ENCODE results near the gene MDP1.
"Not testable (repeated sequence)": the region's sequence is repeated elsewhere in the genome, so short reads cannot be mapped to it uniquely, and the experiment has no call there.

MDP1 gene

GRCh38 chr14:24251880-24252288 lies 36.0 kb upstream of the MDP1 start:
- no peak for DNase-seq (ENCODE audit: extremely low read depth in 1 of 2, low read depth in 1 of 2)

- DNase-seq (ENCODE audit: extremely low read depth in 1 of 2, low read depth in 1 of 2) = no peak
Observed at GRCh38 chr14:24250354-24250753, 34.5 kb upstream of the MDP1 start.

- no peak for DNase-seq (ENCODE audit: extremely low read depth in 1 of 2, low read depth in 1 of 2)
Observed at GRCh38 chr14:24249230-24250021, 33.6 kb upstream of the MDP1 start.

GRCh38 chr14:24247422-24247821 lies 31.6 kb upstream of the MDP1 start:
- no peak for DNase-seq (ENCODE audit: extremely low read depth in 1 of 2, low read depth in 1 of 2)

DNA sequence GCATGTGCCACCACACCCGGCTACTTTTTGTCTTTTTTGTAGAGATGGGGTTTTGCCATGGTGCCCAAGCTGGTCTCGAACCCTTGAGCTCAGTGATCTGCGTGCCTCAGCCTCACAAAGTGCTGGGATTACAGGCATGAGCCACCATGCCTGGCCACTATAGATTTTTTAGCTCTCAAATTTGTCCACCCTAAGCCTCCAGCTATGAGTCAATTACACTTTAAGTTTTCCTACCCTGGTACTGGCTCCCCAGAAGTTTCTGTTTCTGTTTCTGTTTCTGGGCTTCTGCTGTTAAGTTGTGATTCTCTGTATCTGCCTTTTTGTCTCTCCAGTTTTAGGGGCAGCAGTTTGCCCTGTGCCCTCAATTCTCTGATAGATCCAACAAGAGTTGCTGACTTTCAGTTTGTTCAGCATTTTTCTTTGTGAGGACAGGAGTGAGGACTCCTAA lies 30.9 kb upstream of the MDP1 start:
- no peak for DNase-seq (ENCODE audit: extremely low read depth in 1 of 2, low read depth in 1 of 2)

- not testable (repeated sequence) for DNase-seq (ENCODE audit: extremely low read depth in 1 of 2, low read depth in 1 of 2)
Observed at GRCh38 chr14:24245350-24245749, 29.5 kb upstream of the MDP1 start.

DNA sequence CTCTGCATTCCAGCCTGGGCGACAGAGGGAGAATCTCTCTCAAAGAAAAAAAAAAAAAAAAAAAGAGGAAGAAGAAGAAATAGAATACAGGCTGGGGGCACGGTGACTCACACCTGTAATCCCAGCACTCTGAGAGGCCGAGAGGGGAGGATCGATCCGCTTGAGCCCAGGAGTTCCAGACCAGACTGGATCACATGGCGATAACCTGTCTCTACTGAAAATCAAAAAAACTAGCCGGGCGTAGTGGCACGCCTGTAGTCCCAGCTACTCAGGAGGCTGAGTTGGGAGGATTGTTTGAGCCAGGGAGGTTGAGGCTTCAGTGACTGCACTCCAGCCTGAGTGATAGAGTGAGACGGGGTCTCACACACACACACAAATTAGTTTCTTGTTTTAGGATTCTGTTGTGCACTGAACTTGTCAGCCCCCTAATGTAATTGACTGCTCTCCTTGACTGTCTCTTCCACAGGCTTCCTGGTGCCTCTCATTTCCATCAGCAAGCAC lies 27.5 kb upstream of the MDP1 start:
- DNase-seq (ENCODE audit: extremely low read depth in 1 of 2, low read depth in 1 of 2) = no peak

DNA sequence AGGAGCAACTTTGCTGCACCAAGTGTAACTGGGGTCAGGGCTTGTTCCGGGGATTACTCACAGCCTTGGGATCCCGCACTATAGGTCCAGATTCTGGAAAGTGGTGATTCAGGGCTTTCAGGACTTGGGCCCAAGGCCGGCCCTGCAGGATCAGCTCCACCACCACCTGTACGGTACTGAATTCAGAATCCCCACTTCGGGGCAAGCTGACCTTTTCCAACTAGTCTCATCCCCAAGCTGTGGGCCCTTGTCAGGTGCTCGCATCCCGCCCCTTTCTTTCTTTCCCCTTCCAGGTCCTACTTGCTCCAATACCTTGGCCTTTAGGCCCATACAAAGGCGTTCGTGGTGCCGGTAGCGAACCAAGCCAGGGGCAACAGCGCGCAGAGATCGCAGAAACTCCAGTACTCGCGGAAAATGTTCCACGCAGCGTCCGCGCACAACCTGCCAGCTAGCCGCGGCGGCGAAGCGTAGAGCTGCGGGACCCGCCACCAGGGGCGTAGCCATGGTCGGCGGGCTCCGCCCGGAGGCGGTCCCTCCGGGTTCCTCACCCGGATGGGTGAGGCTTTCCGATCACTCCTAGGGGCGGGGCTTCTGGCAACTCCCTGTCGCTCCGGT lies 26.1 kb upstream of the MDP1 start:
- peak; percentile 89 to 90 for DNase-seq (ENCODE audit: extremely low read depth in 1 of 2, low read depth in 1 of 2)

- no peak for DNase-seq (ENCODE audit: extremely low read depth in 1 of 2, low read depth in 1 of 2)
Observed at GRCh38 chr14:24240110-24240918, 24.4 kb upstream of the MDP1 start.

GRCh38 chr14:24238527-24239037 lies 22.7 kb upstream of the MDP1 start:
- no peak for DNase-seq (ENCODE audit: extremely low read depth in 1 of 2, low read depth in 1 of 2)

GRCh38 chr14:24238123-24238522 lies 22.3 kb upstream of the MDP1 start:
- no peak for DNase-seq (ENCODE audit: extremely low read depth in 1 of 2, low read depth in 1 of 2)

DNA sequence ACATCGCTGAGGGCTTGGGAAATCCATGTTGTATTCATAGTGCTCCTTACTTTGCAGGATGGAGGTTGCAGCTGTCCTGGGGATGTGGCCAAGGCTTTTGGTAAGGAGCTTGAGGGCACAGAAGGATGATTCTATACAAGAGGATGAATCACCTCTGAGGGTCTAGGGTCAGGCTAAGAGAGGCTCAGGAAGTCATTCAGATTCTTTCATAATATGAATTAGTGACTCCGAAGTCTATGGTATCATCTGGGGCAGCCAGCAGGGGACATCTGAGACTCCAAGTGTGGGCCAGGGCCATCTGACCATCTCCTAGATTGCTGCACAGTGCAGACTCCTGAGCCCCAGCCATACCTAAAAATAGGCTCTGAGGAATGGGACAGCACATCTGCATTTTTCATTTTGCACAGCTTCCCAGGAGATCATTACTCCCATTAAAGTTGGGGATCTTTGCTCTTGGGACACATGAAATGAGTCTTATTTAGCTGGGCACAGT lies 21.6 kb upstream of the MDP1 start:
- DNase-seq (ENCODE audit: extremely low read depth in 1 of 2, low read depth in 1 of 2) = no peak

GRCh38 chr14:24236689-24237462 lies 21.0 kb upstream of the MDP1 start:
- DNase-seq (ENCODE audit: extremely low read depth in 1 of 2, low read depth in 1 of 2) = no peak

DNA sequence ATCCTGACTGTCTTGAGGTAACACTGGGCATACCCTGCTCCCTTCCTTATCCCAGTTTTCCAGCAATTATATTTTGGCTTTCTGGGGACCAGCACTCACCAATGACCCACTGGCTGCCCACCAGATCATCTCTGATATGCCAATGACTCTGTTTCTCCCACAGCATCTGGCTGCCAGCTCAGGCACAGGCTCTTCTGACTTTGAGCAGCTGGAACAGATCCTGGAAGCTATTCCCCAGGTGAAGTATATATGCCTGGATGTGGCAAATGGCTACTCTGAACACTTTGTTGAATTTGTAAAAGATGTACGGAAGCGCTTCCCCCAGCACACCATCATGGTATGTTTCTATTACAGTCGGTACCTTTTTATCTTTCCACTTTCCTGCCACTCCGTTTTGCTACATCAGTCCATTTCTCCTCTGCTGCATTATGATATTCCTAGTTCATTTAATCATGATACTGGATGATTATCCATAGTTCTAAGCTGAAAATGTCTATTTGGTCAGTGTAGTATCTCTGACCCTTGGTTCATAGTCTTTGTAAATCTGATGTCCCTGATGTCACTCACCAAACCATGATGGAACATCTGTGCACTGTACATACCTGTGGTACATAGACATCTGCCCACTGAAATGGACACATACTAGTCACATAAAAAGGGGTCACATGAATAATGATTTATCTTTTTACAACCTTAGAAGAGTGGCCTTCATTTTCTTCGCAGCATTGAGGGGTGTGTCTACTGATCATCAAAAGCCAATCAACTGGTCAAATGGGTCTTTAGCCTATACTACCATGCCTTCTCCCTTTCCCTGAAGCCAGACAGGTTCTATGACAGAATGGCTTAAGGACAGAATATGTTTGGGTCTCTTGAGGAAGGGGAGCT lies 20.2 kb upstream of the MDP1 start:
- no peak for DNase-seq (ENCODE audit: extremely low read depth in 1 of 2, low read depth in 1 of 2)

DNA sequence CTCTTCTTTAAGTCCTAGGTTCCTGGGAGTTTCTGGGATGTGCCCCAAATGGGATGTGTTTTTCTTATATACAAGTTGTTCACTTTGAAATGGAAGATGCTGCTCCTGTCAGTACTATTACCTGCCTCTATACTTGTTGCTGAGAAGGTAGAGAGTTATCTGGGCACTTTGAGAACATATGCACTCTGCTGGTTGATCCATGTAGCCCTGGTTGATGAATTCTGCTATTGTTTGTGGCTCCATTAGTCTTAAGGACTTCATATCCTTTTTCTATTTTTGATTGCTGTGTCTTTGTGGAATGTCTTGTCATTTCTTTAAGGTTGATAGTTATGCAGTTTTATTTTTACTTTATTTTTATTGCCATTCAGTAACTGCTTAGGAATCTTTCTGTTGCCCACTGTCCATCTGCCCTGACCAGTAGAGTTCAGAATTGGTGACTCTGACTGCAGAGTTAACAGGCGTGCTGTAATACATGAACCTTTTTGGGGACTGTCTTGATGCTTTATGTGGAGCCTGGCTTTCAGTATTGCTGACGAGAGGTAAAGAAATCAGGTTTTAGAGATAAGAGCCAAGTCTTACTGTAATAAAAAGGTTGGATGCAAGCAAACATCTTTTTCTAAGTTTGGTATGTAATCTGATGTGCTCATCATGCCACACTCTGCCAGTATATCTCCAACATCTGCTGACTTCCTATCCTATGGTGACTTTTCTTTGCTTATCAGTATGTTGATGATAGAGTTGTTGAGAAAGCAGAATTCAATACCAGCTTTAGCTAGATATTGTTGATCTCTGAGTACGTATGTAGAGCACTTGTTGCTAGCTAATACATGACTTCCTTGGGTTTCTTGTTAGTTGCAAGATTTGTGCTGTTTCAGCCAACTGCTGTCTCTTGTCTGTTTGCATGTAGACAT lies 18.5 kb upstream of the MDP1 start:
- no peak for DNase-seq (ENCODE audit: extremely low read depth in 1 of 2, low read depth in 1 of 2)

GRCh38 chr14:24233538-24233866 lies 17.6 kb upstream of the MDP1 start:
- no peak for DNase-seq (ENCODE audit: extremely low read depth in 1 of 2, low read depth in 1 of 2)

DNA sequence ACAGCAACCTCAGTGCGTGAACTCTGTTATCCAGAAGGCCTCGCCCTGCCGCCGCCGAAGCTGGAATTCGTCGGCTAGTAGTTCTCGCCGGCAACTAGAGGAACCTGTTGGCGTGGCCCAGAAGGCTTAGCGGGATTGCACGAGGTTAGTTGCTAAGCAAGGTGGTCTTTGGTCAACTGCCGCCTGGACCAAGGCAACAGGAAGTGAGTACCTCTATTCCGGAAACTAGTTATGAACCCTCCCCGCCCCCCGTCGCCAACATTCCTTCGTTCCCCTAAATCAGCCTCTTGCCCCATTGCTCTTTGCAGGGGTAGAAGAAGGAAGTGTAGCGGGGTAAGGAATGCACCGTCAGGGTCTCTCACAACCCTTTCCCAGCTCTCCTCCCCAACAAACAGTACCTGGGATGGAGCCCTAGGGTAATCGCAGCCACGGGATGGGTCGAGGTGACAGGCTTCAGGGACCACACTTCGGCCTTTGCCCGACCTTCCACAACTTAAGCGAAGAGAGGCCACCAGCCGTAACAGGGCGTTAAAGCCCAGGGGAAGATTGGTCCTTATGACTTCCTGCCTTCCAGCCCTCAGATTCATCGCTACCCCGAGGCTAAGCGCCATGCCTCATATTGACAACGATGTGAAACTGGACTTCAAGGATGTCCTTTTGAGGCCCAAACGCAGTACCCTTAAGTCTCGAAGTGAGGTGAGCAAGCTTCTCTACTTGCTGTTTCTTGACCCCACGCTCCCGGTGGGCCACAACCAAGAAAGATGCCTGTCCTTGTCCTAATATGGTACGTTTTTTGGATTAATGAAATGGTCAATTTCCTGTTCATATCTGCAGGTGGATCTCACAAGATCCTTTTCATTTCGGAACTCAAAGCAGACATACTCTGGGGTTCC lies 17.0 kb upstream of the MDP1 start, which contains the start of gene GMPR2:
Gene GMPR2 (plus strand): TSS at position 285 of the 893 bp plus-strand sequence. CDS start 325 bp downstream, at position 610.
- DNase-seq (ENCODE audit: extremely low read depth in 1 of 2, low read depth in 1 of 2) = no peak
